ENCODE data around the gene ATP13A1.

GRCh38 chr19:19633711-19634515 is 29.6 kb downstream of the ATP13A1 start:
- TF ChIP-seq ATF3 (IDR thresholded peaks at IDR 0.05) (no peak), YY1 (IDR thresholded peaks at IDR 0.05; ENCODE audit: extremely low read depth, insufficient replicate concordance, low read depth, low read length) (no peak), EGR1 (IDR thresholded peaks at IDR 0.05; ENCODE audit: low read depth) (no peak), CTCF (IDR thresholded peaks at IDR 0.05 in 2 of 3, conservative IDR thresholded peaks at IDR 0.05 in 1 of 3; ENCODE audit: borderline replicate concordance in 1 of 3, insufficient read depth in 1 of 3, low read depth in 2 of 3, low read length in 2 of 3) (no peak), ZNF274 (IDR thresholded peaks at IDR 0.05; ENCODE audit: low read depth, low read length) (no peak)

Measured in HCT116 (cell line).